ENCODE results near the gene CA10. TPM values are rescaled to one million over a fixed set of nuclear protein-coding genes. Genes with fewer than 3 reads are reported as not detected.

The CA10 gene
- total RNA-seq, 4 donors from 2014 or later = 0.96 to 4.1 (median 1.1) TPM; not detected in 1

GRCh38 chr17:51814521-51814920 lies 344.0 kb downstream of the CA10 start:
- DNase-seq = peak; percentile 19
- H3K4me3 ChIP-seq = no peak overlapping the region
- H3K27me3 ChIP-seq = no peaks in the 10 kb centered on the region
- no peaks in the 10 kb centered on the region for H3K9me3 ChIP-seq
- peak overlapping the region; percentile 0 to 41 (median 23) for H3K27ac ChIP-seq
- H3K4me1 ChIP-seq = peaks cover 5 to 33% (median 10%) of the 10 kb centered on the region in 4 donors
- intact Hi-C loops (cut with DNase I; ENCODE audit: low total_unique reads) (no loop called here), in situ Hi-C loops (cut with MboI; ENCODE audit: low pct_ligation_motif_present in 1 of 4, low pct_unique_long_range_greater_than_20kb in 1 of 4, low sequenced_read_pairs in 3 of 4) (no loop called here)
- TF ChIP-seq CTCF (IDR thresholded peaks at IDR 0.05) (no peak), POLR2AphosphoS5 (IDR thresholded peaks at IDR 0.05) (no peak), EP300 (IDR thresholded peaks at IDR 0.05; ENCODE audit: low read depth) (no peak), POLR2A (IDR thresholded peaks at IDR 0.05) (no peak)
- H3K36me3 ChIP-seq = no peaks in the 10 kb centered on the region

DNA sequence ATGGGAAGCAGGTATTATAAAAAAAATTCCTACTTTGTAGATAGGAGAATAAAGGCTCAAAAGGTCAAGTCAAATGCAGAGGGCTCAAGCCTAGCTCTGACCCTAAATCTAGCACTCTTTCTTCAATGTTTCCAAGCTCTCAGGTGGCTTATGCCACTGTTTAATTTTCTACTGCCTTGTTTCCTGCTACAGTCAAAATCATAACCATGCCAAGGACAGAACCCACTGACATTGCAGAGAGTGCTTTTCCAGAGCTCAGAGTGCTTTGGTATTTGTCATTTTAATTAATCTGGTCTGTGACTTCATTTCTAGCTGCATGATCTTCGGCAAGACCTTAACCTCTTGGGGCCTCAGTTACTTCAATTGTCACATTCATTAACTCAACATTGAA lies 344.7 kb downstream of the CA10 start:
- in situ Hi-C loops (cut with MboI; ENCODE audit: low pct_ligation_motif_present in 1 of 4, low pct_unique_long_range_greater_than_20kb in 1 of 4, low sequenced_read_pairs in 3 of 4) = no loop called here
- DNase-seq = no peak
- TF ChIP-seq EP300 (IDR thresholded peaks at IDR 0.05; ENCODE audit: low read depth) (no peak), CTCF (IDR thresholded peaks at IDR 0.05) (no peak), POLR2AphosphoS5 (IDR thresholded peaks at IDR 0.05) (no peak), POLR2A (IDR thresholded peaks at IDR 0.05) (no peak)
- H3K27me3 ChIP-seq = no peaks in the 10 kb centered on the region
- WGBS, 2 donors (ENCODE audit: low coverage in 1 of 2) = 63 to 70% methylated on average over 1 of the region's 1 CpG
- no peak overlapping the region for H3K4me3 ChIP-seq
- peaks cover 5 to 33% (median 10%) of the 10 kb centered on the region in 4 donors for H3K4me1 ChIP-seq
- H3K36me3 ChIP-seq = no peaks in the 10 kb centered on the region
- peak overlapping the region in 2 of 4 donors; percentile 18 to 41 for H3K27ac ChIP-seq
- intact Hi-C loops (cut with DNase I; ENCODE audit: low total_unique reads) = no loop called here
- no peaks in the 10 kb centered on the region for H3K9me3 ChIP-seq

DNA sequence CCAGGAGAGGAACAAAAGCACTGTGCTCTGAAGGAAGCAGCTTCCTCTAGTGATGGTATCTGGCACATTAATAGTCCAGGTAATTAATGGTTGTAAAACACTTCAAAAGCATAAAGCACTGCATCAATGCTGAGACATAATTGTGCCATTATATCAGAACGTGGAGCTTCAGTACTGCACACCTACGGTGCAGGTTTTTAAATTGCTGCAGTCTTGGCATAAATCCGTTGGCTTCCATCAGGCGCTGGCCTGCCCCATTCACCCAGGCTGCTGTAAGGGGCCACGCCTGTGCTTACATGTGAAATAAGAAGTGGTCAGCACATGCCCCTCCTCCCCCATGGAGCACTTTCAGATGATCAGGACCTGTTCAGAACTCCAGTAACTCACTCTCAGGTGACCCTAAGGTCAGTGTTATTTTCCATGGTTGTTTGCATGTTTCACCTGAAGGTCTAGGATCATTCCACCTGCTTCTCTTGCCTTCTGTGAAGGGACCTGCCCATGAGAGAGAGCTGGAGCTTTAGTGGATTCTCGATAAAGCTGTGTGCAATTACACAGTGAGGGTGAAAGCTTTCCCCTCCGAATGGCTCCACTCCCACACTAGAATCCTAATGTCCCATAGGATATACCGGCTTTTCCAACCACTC lies 345.3 kb downstream of the CA10 start:
- no peaks in the 10 kb centered on the region for H3K9me3 ChIP-seq
- intact Hi-C loops (cut with DNase I; ENCODE audit: low total_unique reads) (no loop called here), in situ Hi-C loops (cut with MboI; ENCODE audit: low pct_ligation_motif_present in 1 of 4, low pct_unique_long_range_greater_than_20kb in 1 of 4, low sequenced_read_pairs in 3 of 4) (no loop called here)
- H3K36me3 ChIP-seq = no peaks in the 10 kb centered on the region
- peak overlapping the region in 2 of 4 donors; percentile 18 to 41 for H3K27ac ChIP-seq
- peak; percentile 13 for DNase-seq
- WGBS, 2 donors (ENCODE audit: low coverage in 1 of 2) = 32 to 49% methylated on average over 3 to 8 of the region's 8 CpGs
- H3K4me3 ChIP-seq = no peak overlapping the region
- H3K27me3 ChIP-seq = no peaks in the 10 kb centered on the region
- TF ChIP-seq EP300 (IDR thresholded peaks at IDR 0.05; ENCODE audit: low read depth) (no peak), POLR2A (IDR thresholded peaks at IDR 0.05) (no peak), POLR2AphosphoS5 (IDR thresholded peaks at IDR 0.05) (no peak), CTCF (IDR thresholded peaks at IDR 0.05) (no peak)
- peaks cover 5 to 33% (median 10%) of the 10 kb centered on the region in 4 donors for H3K4me1 ChIP-seq

- WGBS, 2 donors (ENCODE audit: low coverage in 1 of 2) = 88 to 95% methylated on average over 3 of the region's 3 CpGs
Measured at GRCh38 chr17:51807460-51807859, 351.1 kb downstream of the CA10 start.

More at GRCh38 chr17:51807460-51807859, 351.1 kb downstream of the CA10 start:
- no peak for TF ChIP-seq EP300 (IDR thresholded peaks at IDR 0.05; ENCODE audit: low read depth)
- TF ChIP-seq CTCF (IDR thresholded peaks at IDR 0.05) = no peak
- no peak for TF ChIP-seq POLR2AphosphoS5 (IDR thresholded peaks at IDR 0.05)
- TF ChIP-seq POLR2A (IDR thresholded peaks at IDR 0.05) = no peak
- in situ Hi-C loops (cut with MboI; ENCODE audit: low pct_ligation_motif_present in 1 of 4, low pct_unique_long_range_greater_than_20kb in 1 of 4, low sequenced_read_pairs in 3 of 4) = loop anchor here in 1 of 4 donors (10.0 kb wide), 1 partner anchor 63 kb away; no protein-coding TSS in a partner anchor
- intact Hi-C loops (cut with DNase I; ENCODE audit: low total_unique reads) = no loop called here
- Histone ChIP-seq H3K4me3 (no peak overlapping the region), H3K9me3 (no peaks in the 10 kb centered on the region), H3K27ac (no peak overlapping the region), H3K4me1 (peaks cover 0 to 20% (median 2%) of the 10 kb centered on the region in 4 donors), H3K36me3 (no peaks in the 10 kb centered on the region), H3K27me3 (no peaks in the 10 kb centered on the region)
- DNase-seq = no peak

All from transverse colon (tissue), 4 donors.